Choroid plexus epithelial cell (primary cell): ENCODE results near the gene CDK19.
A peak's percentile ranks its signal among the peaks of the same experiment; 100 is the strongest.

Source experiments
- DNase-seq: peaks from one replicate; pipeline ENCODE4 v3.0.0-alpha.2; 2010; ENCODE audit warnings: low read depth
- H3K4me3 ChIP-seq: 2 replicates; pipeline ENCODE4 v1.5.1; 2011; ENCODE audit warnings: low read depth, mild to moderate bottlenecking, control low read depth, low read length, moderate library complexity
- CTCF ChIP-seq: conservative IDR thresholded peaks from 2 replicates; pipeline ENCODE4 v1.5.1; 2011; ENCODE audit warnings: low read depth, mild to moderate bottlenecking, control low read depth, inconsistent platforms, low read length, moderate library complexity

Gene CDK19

DNA sequence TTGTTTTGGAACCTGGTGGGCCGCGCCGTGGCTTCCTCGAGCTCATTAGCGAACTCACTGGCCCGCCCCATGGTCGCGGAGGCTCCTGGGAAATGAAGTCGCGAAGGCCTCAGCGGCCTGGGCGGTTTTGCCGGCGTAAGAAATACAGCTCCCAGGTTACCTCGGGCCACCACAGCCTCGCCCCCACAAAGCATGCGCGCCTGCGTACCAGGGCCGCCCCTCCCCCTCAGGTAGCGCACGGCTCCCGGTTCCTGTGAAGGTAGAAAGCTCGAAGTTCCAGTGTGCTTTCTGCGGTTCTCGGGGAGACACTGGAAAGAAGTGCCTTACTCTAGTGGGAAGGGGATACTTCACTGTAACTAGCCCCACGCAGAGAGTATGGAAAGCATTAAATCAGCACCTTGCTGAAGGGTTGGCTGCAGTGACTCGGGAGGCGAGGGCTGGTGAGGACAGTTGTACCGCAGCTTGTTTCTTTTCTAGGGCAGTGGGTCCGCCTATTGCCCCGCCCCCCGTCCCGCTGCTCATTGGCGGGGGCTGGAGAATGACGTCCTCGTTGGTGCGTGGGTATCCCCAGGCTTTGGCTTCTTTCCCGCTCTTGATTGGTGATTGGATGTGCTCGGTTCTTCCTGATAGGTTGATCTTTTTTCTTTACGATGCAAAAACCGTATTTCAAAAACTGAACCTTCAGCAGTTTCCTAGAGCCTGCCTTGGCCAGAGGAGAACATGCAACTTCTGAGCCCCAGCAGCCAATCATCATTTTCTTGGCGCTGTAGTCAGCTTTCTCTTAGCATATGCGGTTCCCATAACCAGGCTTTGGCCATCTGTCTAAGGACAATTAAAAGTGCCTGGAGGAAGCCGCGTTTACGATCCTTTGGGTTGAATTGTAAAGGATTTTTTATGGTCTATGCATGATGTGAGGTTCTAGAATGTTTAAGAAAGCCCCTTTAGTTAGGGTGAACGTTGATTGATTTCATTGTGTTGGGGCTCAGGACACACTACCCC, at the start of gene CDK19:
CDK19 (minus strand) TSS at position 59 of the 999 bp plus-strand sequence. CDS start 333 bp downstream, outside the sequence.
- no peak for TF ChIP-seq CTCF
- H3K4me3 ChIP-seq, result peak within 1 kb of the TSS; percentile 89
- DNase-seq, result peak; percentile 99

DNA sequence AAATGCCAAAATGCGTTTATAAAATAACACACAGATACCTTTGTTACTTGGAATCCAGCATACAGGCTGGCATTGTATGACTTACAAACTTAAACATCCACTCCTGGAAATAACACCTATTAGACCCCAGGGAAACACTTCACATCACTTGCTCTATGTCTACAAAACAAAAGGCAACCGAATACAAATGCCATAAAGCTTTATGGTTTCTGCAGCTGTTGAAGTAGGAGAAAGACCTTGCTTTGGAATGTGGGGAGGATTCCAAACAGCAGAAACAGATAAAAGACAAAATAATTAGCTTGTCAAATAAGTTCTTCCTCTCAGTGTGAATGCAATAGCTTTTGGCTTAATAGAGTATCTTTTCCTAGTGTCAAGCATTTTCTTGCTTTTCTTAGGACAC, 49.6 kb upstream of the CDK19 start:
- no peak overlapping the region for H3K4me3 ChIP-seq
- no peak for DNase-seq
- TF ChIP-seq CTCF, result no peak

DNA sequence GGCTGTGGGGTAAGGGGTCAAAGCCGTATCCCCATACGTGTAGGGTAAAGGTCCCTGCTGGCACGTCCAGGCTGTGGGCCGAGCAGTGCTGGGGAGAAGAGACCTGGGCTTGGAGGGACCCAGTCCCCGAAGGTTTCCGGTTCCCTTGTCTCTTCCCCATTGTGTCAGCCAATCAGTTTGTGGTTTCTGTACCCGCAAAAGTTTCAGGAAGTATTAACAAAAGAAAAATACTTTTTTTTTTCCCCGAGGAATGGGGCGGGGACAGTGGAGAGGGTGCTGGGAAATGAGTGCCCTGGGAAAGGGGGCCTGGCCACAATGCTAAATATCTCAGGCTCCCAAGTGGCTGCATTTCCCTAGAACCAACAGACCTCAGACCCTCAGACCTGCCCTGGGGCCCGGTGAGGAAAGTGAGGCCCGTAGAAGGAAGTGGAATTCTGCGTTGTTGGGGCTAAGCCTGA, 44.1 kb upstream of the CDK19 start:
- no peak for DNase-seq
- no peak overlapping the region for H3K4me3 ChIP-seq
- no peak for TF ChIP-seq CTCF

- no peak for TF ChIP-seq CTCF
- H3K4me3 ChIP-seq, result no peak overlapping the region
- DNase-seq, result no peak
Observed at GRCh38 chr6:110858562-110859214, 43.4 kb upstream of the CDK19 start.

DNA sequence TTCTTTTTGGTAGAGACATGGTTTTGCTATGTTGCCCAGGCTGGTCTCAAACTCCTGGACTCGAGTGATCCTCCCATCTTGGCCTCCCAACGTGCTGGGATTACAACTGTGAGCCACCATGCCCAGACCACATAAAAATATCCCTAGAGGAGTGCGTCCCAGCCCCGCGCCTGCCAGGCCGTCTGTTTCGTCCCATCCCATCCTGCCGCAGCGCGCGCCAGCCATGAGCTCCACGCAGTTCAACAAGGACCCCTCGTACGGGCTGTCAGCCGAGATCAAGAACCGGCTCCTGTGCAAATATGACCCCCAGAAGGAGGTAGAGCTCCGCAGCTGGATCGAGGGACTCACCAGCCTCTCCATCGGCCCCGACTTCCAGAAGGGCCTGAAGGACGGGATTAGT, 42.7 kb upstream of the CDK19 start:
- H3K4me3 ChIP-seq, result no peak overlapping the region
- no peak for TF ChIP-seq CTCF
- no peak for DNase-seq

GRCh38 chr6:110856296-110856695, 41.0 kb upstream of the CDK19 start:
- H3K4me3 ChIP-seq, result no peak overlapping the region
- TF ChIP-seq CTCF, result no peak
- no peak for DNase-seq
